Immature natural killer cell (primary cell): Measurements from ENCODE around the gene AMIGO2. TPM values are rescaled to one million over a fixed set of nuclear protein-coding genes. Genes with fewer than 3 reads are reported as not detected.
A peak's percentile ranks its signal among the peaks of the same experiment; 100 is the strongest.
"Not testable (repeated sequence)": the region's sequence is repeated elsewhere in the genome, so short reads cannot be mapped to it uniquely, and the experiment has no call there.

Source experiments
- DNase-seq, 3 donors: peaks; one replicate each; pipeline ENCODE4 v3.0.0; 2022; ENCODE audit warnings: mixed read lengths in 1 of 3
- H3K27ac Mint-ChIP-seq, 6 donors: one replicate each; pipeline ENCODE4 v1.8.0; 2020; ENCODE audit warnings: mixed read lengths in 6 of 6, mild to moderate bottlenecking in 5 of 6, inconsistent platforms in 4 of 6, moderate library complexity in 3 of 6
- H3K27me3 Mint-ChIP-seq, 3 donors: one replicate each; pipeline ENCODE4 v1.8.0; 2020 to 2021; ENCODE audit warnings: low read depth in 3 of 3, mild to moderate bottlenecking in 3 of 3, mixed read lengths in 3 of 3, moderate library complexity in 3 of 3, inconsistent platforms in 1 of 3
- H3K36me3 Mint-ChIP-seq, 3 donors: one replicate each; pipeline ENCODE4 v1.8.0; 2020; ENCODE audit warnings: mixed read lengths in 3 of 3, inconsistent platforms in 2 of 3, mild to moderate bottlenecking in 2 of 3
- H3K4me1 Mint-ChIP-seq, 2 donors: one replicate each; pipeline ENCODE4 v1.8.0; 2020; ENCODE audit warnings: inconsistent platforms in 2 of 2, mild to moderate bottlenecking in 2 of 2, mixed read lengths in 2 of 2, moderate library complexity in 1 of 2
- H3K4me3 Mint-ChIP-seq, 5 donors: one replicate each; pipeline ENCODE4 v1.8.0; 2020; ENCODE audit warnings: mild to moderate bottlenecking in 5 of 5, mixed read lengths in 5 of 5, inconsistent platforms in 3 of 5, moderate library complexity in 3 of 5
- H3K9me3 Mint-ChIP-seq, 6 donors: one replicate each; pipeline ENCODE4 v1.8.0; 2020; ENCODE audit warnings: mild to moderate bottlenecking in 6 of 6, mixed read lengths in 6 of 6, inconsistent platforms in 4 of 6, moderate library complexity in 3 of 6
- polyA plus RNA-seq, 3 donors: library from polyadenylated mRNA; unstranded; fragments of 300-500 nt; fragmentation: Illumina TruSeq; gene quantifications; one replicate each; pipeline ENCODE4 v1.2.3, GENCODE V29; 2021

Gene AMIGO2
- polyA plus RNA-seq, 3 donors from 2014 or later: 6.5 to 13.3 (median 12.9) TPM

DNA sequence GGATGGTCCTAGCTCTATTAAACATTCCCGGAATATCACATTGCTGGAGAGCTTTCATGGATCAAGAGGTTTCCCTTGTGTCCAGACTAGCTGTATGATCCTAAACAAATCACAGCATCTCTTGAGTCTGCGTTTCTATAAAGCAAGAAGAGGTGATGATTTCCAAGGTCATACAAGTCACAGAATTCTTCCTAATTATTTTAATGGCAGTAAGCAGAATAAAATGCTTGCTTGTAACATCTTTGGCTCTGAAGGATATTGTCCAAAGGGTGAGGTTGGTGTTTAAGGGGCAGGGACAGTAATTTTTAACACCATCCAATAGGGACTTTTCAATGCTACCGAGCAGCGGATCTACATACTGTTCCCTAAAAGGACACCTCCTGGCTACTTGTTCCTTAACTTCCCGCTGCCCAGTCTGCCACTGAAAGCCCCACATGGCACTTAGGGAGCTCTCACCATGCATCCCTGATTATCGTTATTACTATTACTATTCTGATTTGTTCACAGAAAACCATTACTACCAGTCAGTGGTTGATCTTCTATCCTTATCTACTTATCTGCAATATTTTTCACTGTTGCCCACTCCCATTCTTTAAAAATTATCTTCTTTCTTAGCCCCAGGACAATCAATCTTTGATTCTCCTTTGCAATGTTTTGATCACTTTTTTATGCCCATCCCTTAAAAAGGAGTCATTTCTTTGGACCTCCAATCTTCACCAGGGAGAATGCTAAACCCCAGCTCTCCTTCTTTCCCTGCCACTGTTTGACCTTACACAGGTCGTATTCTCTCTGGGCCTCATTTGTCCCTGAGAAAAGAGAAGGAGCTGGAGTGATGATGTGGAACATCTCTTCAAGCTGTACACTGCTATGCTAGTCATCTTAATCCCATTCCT is 4.3 kb downstream of the AMIGO2 start:
- Mint-ChIP-seq H3K36me3 (peaks cover 0 to 5% (median 0%) of the 10 kb centered on the region in 3 donors), H3K9me3 (no peaks in the 10 kb centered on the region), H3K27me3 (peaks cover 2 to 10% (median 3%) of the 10 kb centered on the region in 3 donors), H3K4me3 (no peak overlapping the region), H3K4me1 (peaks cover 22 to 27% of the 10 kb centered on the region in 2 donors), H3K27ac (no peak overlapping the region)
- no peak for DNase-seq

DNA sequence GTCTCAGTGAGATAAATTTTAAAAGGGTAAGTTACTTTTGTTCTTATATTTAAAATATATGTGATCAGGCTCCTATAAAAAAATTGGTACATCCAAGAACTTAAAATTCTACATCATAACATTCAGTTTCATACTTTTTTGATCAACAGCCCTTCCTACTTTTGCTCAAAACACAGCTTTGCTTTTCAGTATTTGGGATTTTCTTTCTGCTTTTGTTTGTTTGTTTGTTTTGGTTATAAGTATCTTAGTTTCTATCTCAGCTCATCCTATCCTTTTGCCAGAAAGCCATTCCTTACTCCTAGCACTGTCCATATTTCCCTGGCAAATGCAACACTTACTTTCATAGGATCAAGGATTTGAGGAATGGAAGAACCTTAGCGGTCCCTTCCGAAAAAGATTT is 5.0 kb downstream of the AMIGO2 start:
- no peak overlapping the region for H3K4me3 Mint-ChIP-seq

GRCh38 chr12:47073951-47074350 is 5.8 kb downstream of the AMIGO2 start:
- peaks cover 14 to 18% of the 10 kb centered on the region in 2 donors for H3K4me1 Mint-ChIP-seq
- H3K9me3 Mint-ChIP-seq: no peaks in the 10 kb centered on the region
- H3K27ac Mint-ChIP-seq: no peak overlapping the region

More for the DNA sequence above, 5.0 kb downstream of the AMIGO2 start:
- H3K27ac Mint-ChIP-seq: no peak overlapping the region
- H3K36me3 Mint-ChIP-seq: peaks cover 0 to 5% (median 0%) of the 10 kb centered on the region in 3 donors
- peaks cover 0 to 6% (median 0%) of the 10 kb centered on the region in 3 donors for H3K27me3 Mint-ChIP-seq
- DNase-seq: no peak
- peaks cover 19 to 23% of the 10 kb centered on the region in 2 donors for H3K4me1 Mint-ChIP-seq
- no peaks in the 10 kb centered on the region for H3K9me3 Mint-ChIP-seq

DNA sequence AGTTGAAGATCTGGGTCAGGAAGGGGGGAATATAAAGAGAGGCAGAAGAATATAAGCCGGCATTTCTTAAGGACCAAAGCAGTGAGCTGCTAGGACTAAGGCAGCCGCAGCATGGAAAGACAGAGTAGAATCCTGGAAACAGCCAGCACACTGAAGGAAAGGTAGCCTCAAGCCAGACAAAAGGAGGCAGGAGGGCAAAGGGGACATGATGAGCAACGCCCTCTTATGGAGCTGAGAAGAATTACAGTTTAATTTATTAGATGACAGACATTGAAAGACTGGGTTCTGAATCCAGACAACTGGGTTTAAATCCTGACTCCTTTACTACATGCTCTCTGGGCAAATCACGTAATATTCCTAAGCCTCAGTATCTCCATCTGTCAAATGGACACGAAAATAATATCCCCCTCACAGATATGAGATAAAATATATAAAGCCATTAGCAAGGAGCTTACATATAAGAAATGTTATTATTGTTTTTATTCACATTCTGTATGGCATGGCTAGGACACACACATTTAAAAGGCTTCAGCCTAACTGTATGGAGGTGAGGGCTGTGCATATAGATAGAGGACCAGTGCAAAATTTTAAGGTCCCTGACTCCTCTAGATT is 8.4 kb downstream of the AMIGO2 start:
- H3K27me3 Mint-ChIP-seq: peaks cover 0 to 5% (median 0%) of the 10 kb centered on the region in 3 donors
- peaks cover 0 to 5% (median 0%) of the 10 kb centered on the region in 3 donors for H3K36me3 Mint-ChIP-seq
- H3K9me3 Mint-ChIP-seq: no peaks in the 10 kb centered on the region
- peak; percentile 10 to 36 (median 31) for DNase-seq
- H3K4me3 Mint-ChIP-seq: no peak overlapping the region
- H3K4me1 Mint-ChIP-seq: no peaks in the 10 kb centered on the region
- no peak overlapping the region for H3K27ac Mint-ChIP-seq

More at GRCh38 chr12:47073951-47074350, 5.8 kb downstream of the AMIGO2 start:
- Mint-ChIP-seq H3K27me3 (peaks cover 0 to 2% (median 0%) of the 10 kb centered on the region in 3 donors), H3K4me3 (no peak overlapping the region), H3K36me3 (peaks cover 0 to 5% (median 0%) of the 10 kb centered on the region in 3 donors)
- DNase-seq: no peak

DNA sequence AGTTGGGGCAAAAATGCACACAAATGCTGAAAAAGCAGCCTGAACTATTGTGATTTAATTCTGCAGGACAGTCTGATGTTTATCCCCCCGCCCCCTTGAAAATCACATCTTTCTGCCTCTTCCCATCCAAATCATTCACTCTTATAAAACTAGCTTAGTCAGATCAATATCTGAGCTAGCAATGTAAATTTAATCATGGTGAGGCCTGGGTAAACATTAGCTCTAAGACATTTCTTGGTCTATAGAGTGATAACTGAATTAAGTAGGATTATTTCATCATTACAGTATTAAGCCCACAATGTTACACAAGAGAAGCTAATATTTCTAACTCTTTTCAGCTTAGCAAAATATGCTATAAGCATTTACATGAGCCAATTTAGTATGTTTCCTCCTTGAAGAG is 9.4 kb downstream of the AMIGO2 start:
- no peak overlapping the region for H3K27ac Mint-ChIP-seq
- no peaks in the 10 kb centered on the region for H3K9me3 Mint-ChIP-seq
- no peak for DNase-seq
- H3K36me3 Mint-ChIP-seq: no peaks in the 10 kb centered on the region
- no peaks in the 10 kb centered on the region for H3K4me1 Mint-ChIP-seq
- H3K27me3 Mint-ChIP-seq: peaks cover 0 to 5% (median 2%) of the 10 kb centered on the region in 3 donors
- no peak overlapping the region for H3K4me3 Mint-ChIP-seq

GRCh38 chr12:47068539-47068938 is 11.2 kb downstream of the AMIGO2 start:
- Mint-ChIP-seq H3K27me3 (peaks cover 0 to 5% (median 2%) of the 10 kb centered on the region in 3 donors), H3K4me1 (no peaks in the 10 kb centered on the region), H3K4me3 (no peak overlapping the region), H3K27ac (no peak overlapping the region), H3K9me3 (no peaks in the 10 kb centered on the region), H3K36me3 (no peaks in the 10 kb centered on the region)
- DNase-seq: no peak

- H3K36me3 Mint-ChIP-seq: no peaks in the 10 kb centered on the region
- H3K27ac Mint-ChIP-seq: no peak overlapping the region
- no peaks in the 10 kb centered on the region for H3K4me1 Mint-ChIP-seq
- peaks cover 0 to 5% (median 2%) of the 10 kb centered on the region in 3 donors for H3K27me3 Mint-ChIP-seq
- no peak overlapping the region for H3K4me3 Mint-ChIP-seq
- DNase-seq: no peak
- H3K9me3 Mint-ChIP-seq: no peaks in the 10 kb centered on the region
These were observed 11.9 kb downstream of the AMIGO2 start for GRCh38 chr12:47067771-47068431.

DNA sequence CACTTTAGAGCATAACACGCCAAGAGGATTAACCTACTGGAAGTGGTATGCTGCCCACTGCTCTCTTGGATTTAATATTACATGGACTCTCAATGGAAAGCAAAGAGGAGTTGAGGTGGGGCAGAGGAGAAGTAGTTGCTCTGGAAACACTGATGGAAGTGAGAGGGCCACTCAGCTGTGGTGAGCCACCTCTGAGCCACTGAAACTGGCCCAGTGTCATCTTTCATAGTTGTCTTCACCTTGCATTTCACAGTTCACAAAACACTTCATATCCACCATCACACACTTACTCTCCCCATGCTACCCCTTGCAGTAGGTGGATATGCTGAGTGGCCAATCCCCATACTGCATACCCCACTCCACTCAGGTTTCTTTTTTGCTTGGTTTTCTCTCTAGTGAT is 12.6 kb downstream of the AMIGO2 start:
- no peak overlapping the region for H3K4me3 Mint-ChIP-seq
- DNase-seq: no peak
- H3K4me1 Mint-ChIP-seq: no peaks in the 10 kb centered on the region
- H3K9me3 Mint-ChIP-seq: no peaks in the 10 kb centered on the region
- H3K27ac Mint-ChIP-seq: no peak overlapping the region
- H3K36me3 Mint-ChIP-seq: no peaks in the 10 kb centered on the region
- peaks cover 0 to 6% (median 2%) of the 10 kb centered on the region in 3 donors for H3K27me3 Mint-ChIP-seq

- peaks cover 0 to 6% (median 2%) of the 10 kb centered on the region in 3 donors for H3K27me3 Mint-ChIP-seq
- no peaks in the 10 kb centered on the region for H3K9me3 Mint-ChIP-seq
- no peak overlapping the region for H3K4me3 Mint-ChIP-seq
- H3K36me3 Mint-ChIP-seq: no peaks in the 10 kb centered on the region
- peak overlapping the region in 1 of 6 donors; percentile 5 for H3K27ac Mint-ChIP-seq
- no peak for DNase-seq
- H3K4me1 Mint-ChIP-seq: no peaks in the 10 kb centered on the region
These were observed 13.3 kb downstream of the AMIGO2 start for GRCh38 chr12:47066278-47067025.

- no peak overlapping the region for H3K27ac Mint-ChIP-seq
- peaks cover 0 to 4% (median 2%) of the 10 kb centered on the region in 3 donors for H3K27me3 Mint-ChIP-seq
- DNase-seq: no peak
- no peaks in the 10 kb centered on the region for H3K4me1 Mint-ChIP-seq
- H3K36me3 Mint-ChIP-seq: peaks cover 0 to 3% (median 0%) of the 10 kb centered on the region in 3 donors
- H3K4me3 Mint-ChIP-seq: no peak overlapping the region
- H3K9me3 Mint-ChIP-seq: no peaks in the 10 kb centered on the region
These were observed 14.2 kb downstream of the AMIGO2 start for GRCh38 chr12:47065546-47065945.

DNA sequence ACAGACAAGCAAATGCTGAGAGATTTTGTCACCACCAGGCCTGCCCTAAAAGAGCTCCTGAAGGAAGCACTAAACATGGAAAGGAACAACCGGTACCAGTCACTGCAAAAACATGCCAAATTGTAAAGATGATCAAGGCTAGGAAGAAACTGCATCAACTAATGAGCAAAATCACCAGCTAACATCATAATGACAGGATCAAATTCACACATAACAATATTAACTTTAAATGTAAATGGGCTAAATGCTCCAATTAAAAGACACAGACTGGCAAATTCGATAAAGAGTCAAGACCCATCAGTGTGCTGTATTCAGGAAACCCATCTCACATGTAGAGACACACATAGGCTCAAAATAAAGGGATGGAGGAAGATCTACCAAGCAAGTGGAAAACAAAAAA is 21.1 kb downstream of the AMIGO2 start:
- not testable (repeated sequence) for DNase-seq, H3K9me3 Mint-ChIP-seq, H3K27me3 Mint-ChIP-seq, H3K27ac Mint-ChIP-seq, H3K4me1 Mint-ChIP-seq, H3K36me3 Mint-ChIP-seq, H3K4me3 Mint-ChIP-seq

DNA sequence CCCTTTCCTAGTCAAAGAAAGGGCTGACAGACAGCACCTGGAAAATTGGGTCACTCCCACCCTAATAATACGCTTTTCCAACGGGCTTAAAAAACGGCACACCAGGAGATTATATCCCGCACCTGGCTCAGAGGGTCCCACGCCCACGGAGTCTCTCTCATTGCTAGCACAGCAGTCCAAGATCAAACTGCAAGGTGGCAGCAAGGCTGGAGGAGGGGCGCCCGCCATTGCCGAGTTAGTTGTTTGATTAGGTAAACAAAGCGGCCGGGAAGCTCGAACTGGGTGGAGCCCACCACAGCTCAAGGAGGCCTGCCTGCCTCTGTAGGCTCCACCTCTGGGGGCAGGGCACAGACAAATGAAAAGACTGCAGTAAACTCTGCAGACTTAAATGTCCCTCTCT is 22.8 kb downstream of the AMIGO2 start:
- H3K4me3 Mint-ChIP-seq, DNase-seq, H3K36me3 Mint-ChIP-seq, H3K4me1 Mint-ChIP-seq, H3K27me3 Mint-ChIP-seq, H3K27ac Mint-ChIP-seq: not testable (repeated sequence)
- peaks cover 0 to 13% (median 4%) of the 10 kb centered on the region in 6 donors for H3K9me3 Mint-ChIP-seq

DNA sequence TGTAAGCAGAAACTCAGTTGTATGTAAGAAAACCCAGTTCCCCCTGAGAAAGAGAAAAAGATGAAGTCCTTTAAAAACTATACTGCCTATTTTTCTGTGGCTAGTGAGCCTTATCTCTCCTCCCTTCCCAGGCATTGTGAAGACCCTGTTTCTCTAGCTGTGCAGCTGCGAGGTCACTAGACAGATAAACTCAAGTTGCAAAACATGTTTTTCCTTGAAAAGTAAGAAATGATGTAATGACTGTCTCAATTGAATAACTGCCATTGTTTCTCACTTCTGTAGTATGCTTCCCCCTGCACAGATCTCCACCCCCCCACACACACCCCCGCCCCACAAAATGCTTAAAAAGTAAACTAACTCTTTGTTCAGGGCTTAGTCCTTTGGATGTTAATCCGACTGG is 23.9 kb downstream of the AMIGO2 start:
- not testable (repeated sequence) for DNase-seq, H3K27me3 Mint-ChIP-seq, H3K4me1 Mint-ChIP-seq, H3K27ac Mint-ChIP-seq, H3K4me3 Mint-ChIP-seq
- Mint-ChIP-seq H3K36me3 (peaks cover 13 to 17% (median 17%) of the 10 kb centered on the region in 3 donors), H3K9me3 (peaks cover 7 to 23% (median 11%) of the 10 kb centered on the region in 6 donors)
